CD4-positive, alpha-beta T cell treated with Interleukin-15 for 1 hour (primary cell): ENCODE results near the gene FOXD2.

Source experiments
- DNase-seq: peaks from one replicate; pipeline ENCODE4 v3.0.0-alpha.2; 2020

Gene FOXD2

DNA sequence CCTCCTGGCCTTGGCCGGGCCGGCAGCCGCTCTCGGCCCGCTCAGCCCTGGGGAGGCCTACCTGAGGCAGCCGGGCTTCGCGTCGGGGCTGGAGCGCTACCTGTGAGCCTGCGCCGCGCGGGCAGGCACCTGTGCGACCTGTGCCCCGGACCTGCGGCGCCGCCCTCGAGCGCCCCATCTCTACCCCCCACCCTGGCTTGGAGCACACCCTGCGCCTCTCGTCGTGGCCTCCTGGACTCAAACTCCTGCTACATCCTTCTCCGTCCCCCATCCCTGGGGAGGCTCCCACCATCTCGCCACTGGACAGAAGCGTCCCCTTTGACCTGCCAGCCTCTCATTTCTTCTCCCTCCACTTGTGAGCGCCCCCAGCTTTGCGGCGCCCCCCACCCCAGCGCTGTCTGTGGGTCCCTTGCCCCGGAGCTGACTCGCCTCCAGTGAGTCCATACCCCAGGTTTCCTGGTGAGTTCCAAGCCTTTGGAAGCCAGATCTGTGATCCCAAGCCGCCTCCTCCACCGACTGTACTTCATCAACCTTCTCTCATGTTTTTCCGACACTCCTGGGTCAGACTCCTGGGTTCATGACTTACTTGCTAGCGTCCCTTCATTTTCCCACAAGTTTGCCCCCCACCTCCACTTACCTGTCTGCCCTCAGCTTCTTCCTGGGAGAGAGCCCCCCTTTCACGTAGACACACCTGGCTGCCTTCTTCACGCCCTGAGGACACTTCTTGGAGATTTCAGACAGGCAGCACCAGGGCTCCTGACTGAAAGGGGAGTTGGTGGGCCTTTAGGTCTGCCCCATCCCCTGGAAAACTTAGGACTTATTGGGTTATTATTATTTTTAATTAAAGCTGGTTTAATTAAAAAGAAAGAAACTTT, 20.4 kb upstream of the FOXD2 start:
- DNase-seq, result no peak

DNA sequence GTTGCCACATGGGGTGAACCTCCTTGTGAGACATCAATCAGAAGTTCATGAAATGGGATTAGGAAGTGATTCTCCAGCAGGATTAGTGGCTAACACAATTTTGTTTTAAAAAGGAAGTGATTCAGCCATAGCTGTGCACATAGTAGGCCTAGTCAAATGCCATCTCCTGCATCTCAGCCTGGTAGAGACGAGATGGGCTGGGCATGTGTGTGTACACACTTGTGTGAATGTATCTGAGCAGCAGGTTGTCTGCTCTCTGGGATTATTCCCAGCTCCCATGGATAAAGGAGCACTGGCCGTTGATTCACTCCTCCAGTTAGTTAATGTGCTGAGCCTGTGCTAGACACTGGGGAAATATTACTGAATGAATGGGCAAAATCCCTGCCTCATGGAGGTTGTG, 19.7 kb upstream of the FOXD2 start:
- DNase-seq, result no peak

DNA sequence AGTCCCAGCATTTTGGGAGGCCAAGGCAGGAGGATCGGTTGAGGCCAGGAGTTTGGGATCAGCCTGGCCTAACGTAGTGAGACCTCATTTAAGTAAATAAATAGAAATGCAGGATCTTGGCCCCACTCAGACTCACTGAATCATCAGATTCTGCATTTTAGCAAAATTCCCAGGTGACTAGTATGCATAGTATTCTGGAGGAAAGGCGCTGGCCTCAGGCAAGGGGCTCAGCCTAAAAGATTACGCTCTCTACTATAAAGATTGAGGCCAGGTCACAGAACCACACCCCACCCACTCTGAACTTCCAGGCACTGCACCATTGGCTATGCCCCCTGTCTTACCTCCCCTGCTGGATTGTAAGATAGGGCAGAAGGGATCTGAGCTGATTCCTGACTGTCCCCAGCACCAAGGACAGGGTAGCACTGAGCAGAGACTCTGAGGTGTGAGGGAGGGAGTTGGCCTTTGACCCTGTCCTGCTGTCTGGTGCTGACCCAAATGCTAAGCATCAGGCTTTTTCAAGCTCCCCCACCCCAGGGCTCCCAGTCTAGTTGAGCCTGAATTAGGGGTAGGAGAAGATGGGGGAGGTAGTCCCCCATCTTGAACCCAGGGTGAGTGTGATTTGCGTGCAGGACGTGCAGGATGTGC, 19.0 kb upstream of the FOXD2 start:
- no peak for DNase-seq

DNA sequence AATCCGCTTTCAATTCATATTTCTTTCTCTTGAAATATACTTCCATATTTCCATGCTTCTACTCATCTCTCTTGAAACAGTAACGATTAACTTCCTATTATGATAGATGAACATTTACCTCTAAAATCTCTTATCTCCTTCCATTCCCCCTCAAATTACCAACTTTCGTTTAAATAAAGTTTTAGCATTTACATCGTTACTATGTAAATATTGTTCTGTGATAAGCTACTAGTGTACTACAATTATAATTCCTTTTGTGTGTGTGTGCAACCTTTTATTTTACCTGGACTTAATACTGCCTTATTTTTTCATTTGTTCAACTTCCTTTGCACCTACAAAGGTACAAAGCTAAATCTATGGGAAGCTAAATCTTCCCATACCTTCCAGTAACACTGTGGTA, 17.3 kb upstream of the FOXD2 start:
- DNase-seq, result no peak

DNA sequence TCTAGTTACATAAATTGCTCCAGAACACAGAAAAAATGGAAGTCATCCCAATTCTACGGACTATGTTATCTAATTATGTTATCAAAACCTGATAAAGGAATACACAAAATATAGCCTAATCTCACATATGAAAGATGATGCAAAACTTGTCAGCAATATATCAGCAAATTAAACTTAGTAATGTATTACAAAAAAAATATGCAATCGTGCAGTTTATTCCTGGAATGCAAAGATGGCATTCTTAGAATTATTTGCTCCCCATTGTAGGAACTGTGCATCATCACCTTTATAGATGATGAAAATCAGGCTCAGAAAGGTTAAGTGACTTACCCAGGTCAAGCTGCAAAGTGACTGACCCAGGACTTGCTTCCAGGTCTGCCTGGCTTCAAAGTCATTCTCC, 14.0 kb upstream of the FOXD2 start:
- DNase-seq, result no peak

DNA sequence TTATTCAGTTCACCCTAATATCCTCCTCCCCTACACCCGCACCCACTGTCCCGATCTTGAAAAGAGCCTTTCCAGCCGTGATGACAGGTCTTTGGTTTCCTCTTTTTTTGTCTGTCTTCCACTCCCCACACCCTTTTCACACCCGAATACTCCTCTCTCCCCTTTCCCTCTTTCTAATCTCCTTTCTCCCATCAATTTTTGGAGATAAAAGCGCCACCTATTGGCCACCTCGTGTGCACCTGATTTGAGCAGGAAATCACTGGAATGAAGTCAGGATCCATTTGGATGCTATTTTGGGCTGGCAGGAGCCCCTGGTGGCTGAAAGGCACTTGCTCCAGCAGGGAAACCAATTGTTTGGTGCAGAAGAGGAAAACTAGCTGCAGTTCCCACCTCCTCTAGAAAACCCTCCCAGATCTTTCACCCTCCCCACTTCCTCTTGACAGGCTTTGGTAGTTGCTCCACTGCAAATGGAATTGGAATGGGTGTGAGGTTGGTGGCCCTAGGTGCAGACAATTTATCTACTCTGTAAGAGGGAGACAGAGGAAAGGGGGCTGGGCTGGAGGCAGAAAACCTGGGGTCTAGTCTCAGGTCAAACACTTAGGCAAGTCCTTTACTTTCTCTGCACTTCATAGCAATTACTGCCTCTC, 13.4 kb upstream of the FOXD2 start:
- no peak for DNase-seq

DNA sequence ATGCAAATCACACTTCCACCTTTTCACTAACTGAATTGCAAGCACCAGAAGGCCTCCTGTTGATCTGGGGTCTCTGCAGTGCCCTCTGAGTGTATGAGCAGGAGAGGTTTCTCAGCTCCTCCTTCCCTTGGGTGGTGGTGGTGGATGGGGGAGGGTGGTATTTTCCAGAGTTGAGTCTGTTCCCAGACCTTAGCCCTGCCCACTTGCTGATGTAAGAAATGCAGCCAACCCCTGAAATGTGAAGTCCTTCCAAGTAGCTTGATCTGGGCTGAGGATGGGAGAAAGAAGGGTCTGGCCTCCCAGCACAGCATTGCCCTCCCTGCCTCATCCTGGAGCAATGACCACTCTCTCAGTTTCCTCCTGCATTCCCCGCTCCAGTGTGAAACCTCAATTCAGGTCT, 6.3 kb upstream of the FOXD2 start:
- DNase-seq, result no peak

DNA sequence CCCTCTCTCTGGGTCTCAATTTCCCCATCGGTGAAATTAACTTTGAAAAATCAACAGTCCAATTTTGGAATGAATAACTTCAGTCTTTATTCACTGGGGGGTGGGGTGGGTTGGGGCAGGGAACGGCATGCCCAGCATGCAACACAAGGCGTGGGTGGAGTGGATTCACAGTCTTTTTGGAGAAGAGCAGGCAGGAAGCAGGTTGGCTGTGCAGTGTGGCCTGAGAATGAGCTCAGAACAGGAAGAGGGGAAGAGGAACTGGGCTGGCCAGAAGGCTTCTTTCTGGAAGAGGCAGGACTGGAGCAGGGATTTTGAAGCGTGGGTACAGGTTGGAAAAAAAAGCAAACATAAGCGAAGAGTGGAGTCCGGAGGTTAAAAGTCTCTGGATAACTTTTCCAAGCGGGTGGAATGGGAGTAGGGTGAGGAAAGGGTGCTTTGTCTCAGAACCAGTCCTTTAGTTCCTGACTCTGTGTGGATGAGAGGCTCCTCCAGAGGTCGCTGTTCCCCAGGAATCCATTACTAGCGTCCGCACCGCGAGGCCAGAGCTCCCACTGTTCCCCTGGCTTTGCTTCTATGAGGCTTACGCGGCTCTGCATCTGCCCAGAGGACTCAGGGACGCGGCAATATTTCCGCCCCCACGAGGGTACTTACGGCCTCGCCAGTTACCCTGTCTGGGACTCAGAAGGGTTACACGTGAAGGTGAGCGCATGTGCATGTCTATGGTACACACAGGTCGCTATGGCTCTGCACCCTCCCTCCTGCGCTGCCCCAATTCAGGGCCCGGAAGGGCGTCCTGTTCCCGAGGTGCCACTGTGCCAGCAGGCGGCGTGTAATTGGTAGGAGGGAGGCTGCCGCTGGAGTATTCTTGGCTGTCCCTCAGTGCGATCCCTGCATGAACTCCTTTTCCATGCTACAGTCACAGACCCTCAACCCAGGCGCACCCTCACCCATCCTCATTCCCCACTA, 5.5 kb upstream of the FOXD2 start:
- peak; percentile 37 for DNase-seq

DNA sequence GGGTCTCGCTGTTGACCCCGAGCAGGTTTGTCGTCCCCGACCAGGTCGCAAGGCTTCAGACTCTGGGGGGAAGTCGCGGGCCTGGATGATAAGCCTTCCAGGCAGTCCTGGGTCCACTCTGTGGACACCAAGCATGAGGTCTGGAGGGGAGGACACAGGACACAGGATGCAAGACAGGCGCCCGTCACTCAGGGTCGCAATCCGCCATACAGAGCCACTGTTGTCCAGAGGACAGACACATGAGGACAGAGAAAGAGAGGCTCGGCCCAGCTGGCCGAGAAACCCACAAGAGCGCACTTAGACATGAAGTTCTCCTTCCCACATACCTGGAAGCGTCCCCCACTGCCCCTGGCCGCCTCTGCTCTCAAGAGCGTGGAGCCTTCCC, 4.8 kb upstream of the FOXD2 start:
- DNase-seq, result no peak

DNA sequence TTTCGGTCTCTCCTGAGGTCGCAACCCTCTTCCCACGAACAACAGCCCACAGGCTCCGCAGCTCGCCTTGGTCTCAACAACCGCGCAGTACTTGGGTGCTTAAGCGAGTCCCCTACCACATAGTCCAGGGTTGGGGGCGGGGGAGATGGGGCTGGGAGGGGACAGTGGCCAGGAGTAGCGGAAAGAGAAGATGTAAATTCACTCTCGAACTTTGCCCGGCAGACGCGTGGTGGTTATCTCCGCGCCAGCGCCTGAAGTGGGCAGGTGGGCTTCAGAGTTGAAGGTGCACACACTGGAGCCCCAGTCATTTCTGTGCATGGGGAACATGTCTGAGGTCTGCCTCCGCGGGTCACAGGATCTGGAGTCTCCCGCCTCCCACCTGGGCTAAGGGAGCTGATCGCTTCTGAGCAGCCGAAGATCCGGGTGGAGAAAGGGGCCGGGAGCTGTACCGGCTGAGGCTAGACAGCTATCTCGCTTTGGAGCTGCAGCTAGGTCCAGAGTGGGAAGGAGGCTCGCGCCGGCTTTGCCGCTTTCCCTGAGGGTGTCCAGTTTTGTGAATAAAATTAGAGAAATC, 4.3 kb upstream of the FOXD2 start:
- DNase-seq, result no peak

DNA sequence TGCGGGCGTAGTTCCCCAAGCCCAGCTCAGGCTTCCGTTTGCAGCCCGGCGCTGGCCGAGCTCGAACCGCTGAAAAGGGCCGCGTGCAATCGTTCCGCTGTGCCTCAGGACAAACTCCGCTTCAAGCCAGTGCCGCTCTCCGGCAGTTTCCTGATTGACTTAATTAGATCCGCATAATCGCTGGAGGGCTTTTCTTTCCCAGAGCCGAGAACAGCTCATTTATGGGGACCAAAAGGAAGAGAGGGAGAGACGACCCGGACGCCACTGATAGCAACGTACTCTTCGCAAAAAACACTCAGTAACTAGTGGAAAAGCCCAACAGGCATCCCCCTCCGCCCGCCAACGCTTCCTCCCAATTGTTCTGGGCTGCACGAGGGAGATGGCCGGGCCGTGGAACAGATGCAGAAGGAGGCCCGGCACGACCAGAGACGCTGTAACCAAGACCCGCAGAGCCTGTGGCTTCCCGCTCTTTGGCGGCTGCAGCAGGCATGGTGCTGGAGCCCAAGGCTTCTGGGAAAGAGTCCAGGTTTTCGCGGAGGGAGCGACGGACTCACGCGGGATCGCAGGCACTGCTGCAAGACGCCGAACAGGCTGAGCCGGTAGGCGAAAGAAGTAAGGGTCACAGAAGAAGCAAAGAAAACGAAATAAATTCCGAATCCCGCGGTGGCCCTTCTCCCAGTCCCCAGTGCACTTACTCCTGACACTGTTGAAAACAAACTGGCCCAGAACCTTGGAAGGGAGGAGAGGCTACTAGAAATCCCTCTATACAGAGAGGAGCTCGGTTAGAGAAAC, 3.6 kb upstream of the FOXD2 start:
- no peak for DNase-seq

DNA sequence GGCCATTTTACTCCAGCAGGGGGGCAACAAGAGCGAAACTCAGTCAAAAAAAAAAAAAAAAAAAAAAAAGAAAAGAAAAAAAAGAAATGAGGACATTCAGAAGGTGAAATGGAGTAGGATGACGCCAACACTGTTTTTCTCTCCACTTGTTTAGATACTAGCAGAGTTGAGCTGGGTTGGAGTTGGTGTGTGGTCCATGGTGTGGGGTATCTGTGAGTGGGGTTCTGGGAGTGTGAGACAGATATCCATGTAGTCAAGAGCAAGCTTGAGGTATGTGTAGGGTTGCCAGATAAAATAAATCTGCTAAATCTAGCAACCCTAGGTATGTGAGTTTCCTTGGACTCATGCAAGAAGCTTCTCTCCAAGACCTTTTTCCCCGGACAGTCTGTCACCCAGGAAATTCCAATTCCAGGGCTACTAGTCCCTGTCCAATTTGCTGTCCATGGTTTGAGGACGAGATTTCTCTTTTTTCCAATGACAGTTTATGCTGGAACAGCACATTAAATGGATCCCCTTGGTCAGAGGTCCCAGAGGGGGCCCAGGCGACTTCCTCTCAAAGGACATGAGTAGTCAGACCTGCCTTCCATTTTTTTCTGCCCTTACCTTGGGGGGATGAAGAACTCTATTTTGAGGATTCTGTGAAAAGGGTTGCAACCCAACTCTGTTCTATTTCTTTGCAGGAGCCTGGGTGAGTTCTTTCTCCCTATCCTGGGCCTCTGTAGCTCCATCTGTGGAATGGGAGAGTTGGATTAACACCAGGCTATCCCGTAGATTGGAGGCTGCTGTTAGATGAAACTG, 2.1 kb upstream of the FOXD2 start:
- DNase-seq, result no peak

DNA sequence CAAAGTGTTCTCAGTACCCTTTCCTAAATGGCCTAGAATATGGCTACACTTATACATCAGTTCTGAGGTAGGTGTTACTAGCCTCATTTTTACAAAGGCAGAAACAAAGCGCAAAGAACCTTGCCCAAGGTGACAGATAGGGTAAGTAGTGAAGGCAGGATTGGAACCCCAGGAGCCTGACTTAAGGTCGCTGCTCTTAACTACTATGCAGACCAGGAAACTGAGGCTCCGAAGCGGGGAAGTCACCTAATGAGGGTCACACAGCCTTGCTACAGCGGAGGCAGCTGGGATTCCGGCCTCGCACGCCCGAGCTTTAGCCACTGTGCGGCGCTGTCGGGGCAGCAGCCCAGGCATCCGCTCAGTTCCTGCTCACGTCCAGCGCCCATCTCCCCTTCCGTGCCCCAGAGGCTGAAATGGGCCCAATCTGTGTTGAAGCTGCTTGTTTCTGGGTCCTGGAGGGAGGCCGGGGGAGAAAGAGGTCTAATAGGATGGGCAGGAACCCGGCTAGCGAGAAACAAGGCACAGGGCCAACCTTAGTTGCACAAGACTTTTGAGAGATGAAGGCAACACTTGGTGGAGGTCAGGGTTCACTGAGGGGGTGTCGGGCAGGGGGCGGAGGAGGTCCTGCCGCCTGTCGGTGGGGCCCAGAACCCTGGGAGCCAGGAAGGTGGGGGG, 1.4 kb upstream of the FOXD2 start:
- peak; percentile 66 for DNase-seq

DNA sequence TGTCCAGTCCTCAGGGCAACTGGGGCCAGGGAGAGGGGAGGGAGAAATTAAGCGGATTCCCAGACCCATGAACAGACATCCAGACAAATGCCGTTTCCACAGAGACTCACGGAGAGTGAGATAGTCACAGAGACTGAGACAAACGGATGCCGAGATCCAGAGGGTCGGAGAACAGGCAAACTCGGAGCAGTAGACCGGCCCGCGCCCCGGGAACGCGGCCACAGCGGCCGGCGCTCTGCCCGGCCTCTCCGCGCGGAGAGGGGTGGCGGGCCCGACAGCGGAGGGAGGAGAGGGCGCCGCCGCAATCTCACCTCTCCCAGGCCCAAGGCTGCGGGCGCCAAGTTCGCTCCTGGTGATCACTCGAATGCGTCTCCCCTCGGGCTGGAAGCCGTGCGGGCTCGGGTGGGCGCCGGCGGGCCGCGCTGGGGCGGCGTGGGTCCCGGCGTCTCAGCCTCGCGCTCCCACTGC, 831 bp upstream of the FOXD2 start:
- no peak for DNase-seq

DNA sequence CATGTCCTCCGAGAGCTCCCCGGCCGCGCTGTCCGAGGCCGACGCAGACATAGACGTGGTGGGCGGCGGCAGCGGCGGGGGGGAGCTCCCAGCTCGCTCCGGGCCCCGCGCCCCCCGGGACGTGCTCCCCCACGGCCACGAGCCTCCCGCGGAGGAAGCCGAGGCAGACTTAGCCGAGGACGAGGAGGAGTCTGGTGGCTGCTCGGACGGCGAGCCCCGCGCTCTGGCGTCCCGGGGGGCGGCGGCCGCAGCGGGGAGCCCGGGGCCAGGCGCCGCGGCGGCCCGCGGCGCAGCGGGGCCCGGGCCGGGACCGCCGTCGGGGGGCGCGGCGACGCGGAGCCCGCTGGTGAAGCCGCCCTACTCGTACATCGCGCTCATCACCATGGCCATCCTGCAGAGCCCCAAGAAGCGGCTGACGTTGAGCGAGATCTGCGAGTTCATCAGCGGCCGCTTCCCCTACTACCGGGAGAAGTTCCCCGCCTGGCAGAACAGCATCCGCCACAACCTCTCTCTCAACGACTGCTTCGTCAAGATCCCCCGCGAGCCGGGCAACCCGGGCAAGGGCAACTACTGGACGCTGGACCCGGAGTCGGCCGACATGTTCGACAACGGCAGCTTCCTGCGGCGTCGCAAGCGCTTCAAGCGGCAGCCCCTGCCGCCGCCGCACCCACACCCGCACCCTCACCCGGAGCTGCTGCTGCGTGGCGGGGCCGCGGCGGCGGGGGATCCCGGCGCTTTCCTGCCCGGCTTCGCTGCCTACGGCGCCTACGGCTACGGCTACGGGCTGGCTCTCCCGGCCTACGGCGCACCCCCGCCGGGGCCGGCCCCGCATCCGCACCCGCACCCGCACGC, 547 bp downstream of the FOXD2 start:
- DNase-seq, result peak; percentile 24

DNA sequence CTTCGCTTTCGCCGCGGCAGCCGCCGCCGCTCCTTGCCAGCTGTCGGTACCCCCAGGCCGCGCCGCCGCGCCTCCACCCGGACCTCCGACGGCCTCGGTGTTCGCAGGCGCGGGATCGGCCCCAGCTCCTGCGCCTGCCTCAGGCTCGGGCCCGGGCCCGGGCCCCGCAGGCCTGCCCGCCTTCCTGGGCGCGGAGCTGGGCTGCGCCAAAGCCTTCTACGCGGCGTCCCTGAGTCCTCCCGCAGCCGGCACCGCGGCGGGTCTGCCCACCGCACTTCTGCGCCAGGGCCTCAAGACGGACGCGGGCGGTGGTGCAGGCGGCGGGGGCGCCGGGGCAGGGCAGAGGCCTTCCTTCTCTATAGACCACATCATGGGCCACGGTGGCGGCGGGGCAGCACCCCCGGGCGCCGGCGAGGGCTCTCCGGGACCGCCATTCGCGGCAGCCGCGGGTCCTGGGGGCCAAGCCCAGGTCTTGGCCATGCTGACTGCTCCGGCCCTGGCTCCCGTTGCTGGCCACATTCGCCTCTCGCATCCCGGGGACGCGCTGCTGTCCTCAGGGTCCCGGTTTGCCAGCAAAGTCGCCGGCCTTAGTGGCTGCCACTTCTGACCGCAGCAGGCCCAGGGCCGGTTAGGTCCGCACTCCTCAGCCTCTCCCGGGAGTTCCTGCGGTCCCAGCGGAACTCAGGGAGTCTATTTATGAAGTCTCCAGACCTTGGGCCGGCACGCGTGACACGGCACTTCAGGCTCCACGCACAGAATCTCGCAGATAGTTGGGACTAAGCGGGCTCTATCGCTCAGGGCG, 1.4 kb downstream of the FOXD2 start:
- DNase-seq, result no peak

DNA sequence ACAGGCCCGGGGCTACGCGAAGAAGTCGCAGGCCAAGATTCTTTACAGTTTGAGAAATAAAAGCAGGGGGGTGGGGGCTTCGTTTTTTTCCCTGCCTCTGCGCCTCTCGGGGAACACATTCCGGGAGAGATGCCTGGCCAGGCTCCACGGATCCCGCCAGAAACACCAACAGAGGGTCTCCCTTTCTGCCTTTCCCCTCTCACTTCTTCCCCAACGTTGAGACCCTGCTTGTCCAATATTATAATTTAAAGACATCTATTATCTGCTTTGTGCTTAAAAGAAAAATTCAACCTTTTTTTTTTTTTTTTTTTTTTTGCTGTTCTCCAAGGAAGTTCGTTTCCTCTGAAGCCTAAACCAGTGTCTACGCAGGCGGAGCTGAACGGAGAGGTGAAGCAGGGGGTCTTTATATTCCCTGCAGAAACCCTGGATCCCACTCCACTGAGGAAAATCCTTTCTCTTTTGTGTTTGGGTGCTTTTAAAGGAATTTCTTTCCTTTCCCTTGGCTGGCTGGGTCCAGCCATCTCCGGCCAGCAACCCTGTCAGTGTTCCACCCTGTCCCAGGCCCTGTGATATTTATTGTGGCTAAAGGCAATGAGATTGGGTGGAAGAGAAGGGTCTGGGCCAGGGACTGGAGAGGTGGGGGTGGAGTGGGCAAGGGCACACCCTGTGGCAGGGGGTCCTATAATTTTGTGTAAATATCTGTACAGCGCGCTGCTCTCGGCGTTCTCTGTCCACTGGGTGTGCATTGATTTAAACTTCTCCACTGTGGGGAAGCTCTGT, 2.2 kb downstream of the FOXD2 start:
- DNase-seq, result no peak
